ENCODE data around the gene ACOXL.

The ACOXL gene

DNA sequence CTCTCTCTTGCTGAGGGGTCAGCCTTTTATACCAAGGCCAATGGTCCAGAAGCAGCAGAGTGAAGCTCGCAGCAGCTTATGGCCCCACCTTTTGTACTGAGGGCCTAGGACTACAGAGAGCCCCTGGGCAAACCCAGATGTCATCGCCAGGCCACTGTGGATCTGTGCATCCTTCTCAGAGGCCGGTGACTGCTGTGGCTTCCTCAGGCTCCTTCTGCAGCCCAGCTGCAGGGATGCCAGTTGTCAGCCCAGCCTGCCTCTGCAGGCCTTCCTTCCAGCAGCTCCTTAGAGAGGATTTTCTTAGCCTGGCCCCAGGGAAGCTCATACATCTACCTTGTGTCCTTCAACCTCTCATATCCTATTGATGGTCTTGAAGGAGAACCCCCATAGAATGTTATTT, 6.5 kb upstream of the ACOXL start:
- TF ChIP-seq, protein P1, sequence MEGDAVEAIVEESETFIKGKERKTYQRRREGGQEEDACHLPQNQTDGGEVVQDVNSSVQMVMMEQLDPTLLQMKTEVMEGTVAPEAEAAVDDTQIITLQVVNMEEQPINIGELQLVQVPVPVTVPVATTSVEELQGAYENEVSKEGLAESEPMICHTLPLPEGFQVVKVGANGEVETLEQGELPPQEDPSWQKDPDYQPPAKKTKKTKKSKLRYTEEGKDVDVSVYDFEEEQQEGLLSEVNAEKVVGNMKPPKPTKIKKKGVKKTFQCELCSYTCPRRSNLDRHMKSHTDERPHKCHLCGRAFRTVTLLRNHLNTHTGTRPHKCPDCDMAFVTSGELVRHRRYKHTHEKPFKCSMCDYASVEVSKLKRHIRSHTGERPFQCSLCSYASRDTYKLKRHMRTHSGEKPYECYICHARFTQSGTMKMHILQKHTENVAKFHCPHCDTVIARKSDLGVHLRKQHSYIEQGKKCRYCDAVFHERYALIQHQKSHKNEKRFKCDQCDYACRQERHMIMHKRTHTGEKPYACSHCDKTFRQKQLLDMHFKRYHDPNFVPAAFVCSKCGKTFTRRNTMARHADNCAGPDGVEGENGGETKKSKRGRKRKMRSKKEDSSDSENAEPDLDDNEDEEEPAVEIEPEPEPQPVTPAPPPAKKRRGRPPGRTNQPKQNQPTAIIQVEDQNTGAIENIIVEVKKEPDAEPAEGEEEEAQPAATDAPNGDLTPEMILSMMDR (IDR thresholded peaks at IDR 0.05; ENCODE audit: borderline replicate concordance, insufficient read depth, low read depth, low read length): no peak
- no peak overlapping the region for H3K4me3 ChIP-seq (ENCODE audit: low read depth, low read length)

DNA sequence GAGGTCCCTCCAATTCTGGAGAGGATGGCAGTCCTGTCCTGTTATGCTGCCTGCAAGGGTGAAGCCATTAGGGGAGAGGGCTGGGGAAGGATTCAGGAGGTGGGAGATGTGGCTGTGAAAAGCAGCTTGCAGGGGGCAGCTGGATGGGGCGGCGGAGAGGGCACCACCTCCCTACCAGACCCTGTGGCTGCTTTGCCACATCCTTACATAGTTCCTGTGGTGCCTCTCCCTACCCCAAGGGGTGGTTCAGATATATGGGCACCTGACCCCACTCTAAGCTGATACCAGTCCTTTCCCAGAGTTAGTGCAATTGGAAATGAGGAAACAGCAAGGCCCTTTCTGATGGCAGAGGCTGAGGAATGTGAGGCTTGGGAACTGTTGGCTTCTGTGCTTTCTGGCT, 6.1 kb upstream of the ACOXL start:
- no peak overlapping the region for H3K4me3 ChIP-seq (ENCODE audit: low read depth, low read length)
- TF ChIP-seq, protein P1 (IDR thresholded peaks at IDR 0.05; ENCODE audit: borderline replicate concordance, insufficient read depth, low read depth, low read length): no peak

DNA sequence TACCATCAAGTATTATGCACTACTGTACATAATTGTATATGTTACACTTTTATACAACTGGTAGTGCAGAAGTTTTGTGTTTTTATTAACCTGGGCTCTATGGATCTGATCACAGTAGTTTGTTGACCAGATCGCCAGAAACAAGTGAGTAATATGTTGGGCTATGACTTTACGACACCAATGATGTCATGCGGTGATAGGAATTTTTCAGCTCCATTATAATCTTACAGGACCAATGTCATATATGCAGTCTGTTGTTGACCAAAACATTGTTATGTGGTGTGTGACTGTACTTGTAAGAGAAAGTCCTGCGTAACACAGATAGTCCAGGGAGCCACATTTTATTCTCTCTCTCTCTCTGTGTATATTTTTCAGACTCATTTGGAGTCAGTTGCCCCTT, 4.5 kb upstream of the ACOXL start:
- H3K4me3 ChIP-seq (ENCODE audit: low read depth, low read length): no peak overlapping the region
- TF ChIP-seq, protein P1 (IDR thresholded peaks at IDR 0.05; ENCODE audit: borderline replicate concordance, insufficient read depth, low read depth, low read length): no peak

DNA sequence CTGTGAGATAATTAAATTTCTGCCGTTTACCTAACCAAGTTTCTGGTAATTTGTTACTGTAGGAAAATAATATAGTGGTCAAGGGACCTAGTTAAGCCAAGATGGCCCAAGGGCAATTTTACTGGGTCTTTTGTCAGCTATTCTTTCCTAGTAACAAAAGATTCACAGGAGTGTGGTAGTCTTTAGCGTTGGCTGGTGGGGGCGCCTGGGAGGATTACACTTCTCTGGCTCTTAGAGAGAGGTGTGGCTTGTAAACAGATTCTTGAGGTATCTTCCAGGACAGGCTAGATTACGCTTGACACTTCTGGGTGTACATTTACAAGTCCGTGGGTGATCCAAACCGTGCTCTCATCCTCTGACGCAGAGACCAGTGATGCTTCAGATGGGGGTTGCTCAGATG, 3.3 kb upstream of the ACOXL start:
- TF ChIP-seq, protein P1 (IDR thresholded peaks at IDR 0.05; ENCODE audit: borderline replicate concordance, insufficient read depth, low read depth, low read length): no peak
- H3K4me3 ChIP-seq (ENCODE audit: low read depth, low read length): no peak overlapping the region

DNA sequence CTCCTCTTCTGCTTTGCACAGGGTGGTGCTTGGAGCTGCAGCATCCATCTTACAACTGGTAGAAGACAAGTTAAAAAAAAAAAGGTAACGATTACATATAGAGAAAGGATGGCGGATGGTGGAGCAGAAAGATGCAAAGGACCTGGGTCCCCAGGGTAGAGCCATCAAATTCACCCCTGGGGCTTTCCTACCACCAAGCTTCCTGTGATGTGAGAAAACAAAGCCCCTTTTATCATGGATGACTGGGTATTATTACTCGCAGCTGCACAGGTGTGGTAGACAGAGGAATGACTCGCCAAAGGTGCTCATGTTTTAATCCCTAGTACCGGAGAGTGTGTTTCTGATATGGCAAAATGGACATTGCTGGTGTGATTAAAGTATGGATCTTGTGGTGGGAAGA, 1.3 kb upstream of the ACOXL start:
- H3K4me3 ChIP-seq (ENCODE audit: low read depth, low read length): no peak overlapping the region
- TF ChIP-seq, protein P1 (IDR thresholded peaks at IDR 0.05; ENCODE audit: borderline replicate concordance, insufficient read depth, low read depth, low read length): no peak

DNA sequence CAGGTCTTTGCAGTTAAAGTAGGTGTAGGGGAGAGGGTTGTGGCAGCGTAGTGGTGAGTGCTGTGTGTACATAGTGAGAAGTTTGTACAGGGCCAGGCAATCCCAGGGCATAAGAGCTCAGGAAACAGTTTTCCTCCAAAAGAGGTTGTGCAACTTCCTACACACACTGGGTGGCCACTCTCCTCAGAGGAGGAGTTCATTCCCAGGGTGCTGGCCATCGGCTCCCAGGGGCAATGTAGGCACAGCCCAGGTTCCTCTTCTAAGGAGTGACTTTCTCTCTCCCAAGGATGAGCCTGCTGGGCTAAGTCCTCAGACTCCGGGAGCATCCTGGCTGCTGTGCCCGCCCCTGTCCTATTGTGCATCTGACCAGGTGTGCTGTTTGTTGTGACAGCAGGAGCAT, 3.0 kb downstream of the ACOXL start:
- no peak overlapping the region for H3K4me3 ChIP-seq (ENCODE audit: low read depth, low read length)
- TF ChIP-seq, protein P1 (IDR thresholded peaks at IDR 0.05; ENCODE audit: borderline replicate concordance, insufficient read depth, low read depth, low read length): no peak

DNA sequence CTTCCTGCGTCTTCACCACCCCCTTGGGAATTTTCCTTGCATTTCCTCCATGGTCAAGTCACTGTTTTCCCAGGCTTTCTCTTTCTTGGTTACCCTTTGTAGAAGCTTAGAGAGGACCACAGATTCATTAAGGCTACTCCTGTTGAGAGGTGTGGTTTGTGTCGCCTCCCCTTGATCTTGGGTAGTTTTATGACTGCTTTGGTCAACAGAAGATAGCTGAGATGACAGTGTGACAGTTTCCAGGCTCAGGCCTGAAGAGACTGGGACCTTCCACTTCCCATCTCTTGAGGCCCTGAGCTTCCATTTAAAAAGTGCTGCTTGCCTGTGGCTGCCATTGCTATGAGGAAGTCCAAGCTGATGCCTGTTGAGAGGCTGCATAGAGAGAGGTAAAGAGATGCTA, 5.4 kb downstream of the ACOXL start:
- no peak overlapping the region for H3K4me3 ChIP-seq (ENCODE audit: low read depth, low read length)
- TF ChIP-seq, protein P1 (IDR thresholded peaks at IDR 0.05; ENCODE audit: borderline replicate concordance, insufficient read depth, low read depth, low read length): no peak
